Measurements from ENCODE around the gene CAMK2B.

DNA sequence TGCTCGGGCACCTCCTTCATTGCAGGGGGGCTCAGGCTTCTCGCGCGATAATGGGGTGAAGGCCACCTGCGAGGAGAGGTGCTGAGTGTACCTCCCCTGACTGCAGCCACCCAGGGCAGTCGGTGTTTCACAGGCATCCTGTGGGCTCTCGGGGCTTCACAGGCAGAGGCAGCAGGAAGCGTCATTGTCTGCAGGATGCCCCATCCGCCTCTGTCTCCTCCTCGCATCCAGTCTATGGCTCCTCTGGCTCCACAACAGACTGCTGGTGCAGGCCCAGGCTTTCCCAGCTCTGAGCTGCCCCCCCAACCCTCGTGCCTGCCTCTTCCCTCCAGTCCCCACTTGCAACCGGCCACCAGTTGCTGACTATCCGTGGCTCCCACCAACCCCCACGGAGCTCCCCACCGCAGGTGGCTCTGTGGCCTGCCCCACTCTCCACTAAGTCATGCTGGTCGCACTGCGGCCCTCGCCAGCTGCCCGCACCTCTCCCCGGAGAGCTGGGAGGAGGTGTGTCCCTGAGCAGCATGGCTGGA, 36.5 kb downstream of the CAMK2B start:
- TF ChIP-seq POLR2A (IDR thresholded peaks at IDR 0.05; ENCODE audit: low read length) (no peak), GATA1 (IDR thresholded peaks at IDR 0.05; ENCODE audit: low read depth, low read length) (no peak)

Measured in erythroblast (primary cell).